Activated CD8-positive, alpha-beta memory T cell treated with anti-CD3 and anti-CD28 coated beads for 48 hours (primary cell): ENCODE data around the gene SLC9A7.
"Not testable (repeated sequence)": the region's sequence is repeated elsewhere in the genome, so short reads cannot be mapped to it uniquely, and the experiment has no call there.

Source experiments
- DNase-seq, 3 experiments: peaks; one replicate each; pipeline ENCODE4 v3.0.0-alpha.2; 2020; ENCODE audit warnings: low read depth in 2 of 3, low spot score in 2 of 3

The SLC9A7 gene

DNA sequence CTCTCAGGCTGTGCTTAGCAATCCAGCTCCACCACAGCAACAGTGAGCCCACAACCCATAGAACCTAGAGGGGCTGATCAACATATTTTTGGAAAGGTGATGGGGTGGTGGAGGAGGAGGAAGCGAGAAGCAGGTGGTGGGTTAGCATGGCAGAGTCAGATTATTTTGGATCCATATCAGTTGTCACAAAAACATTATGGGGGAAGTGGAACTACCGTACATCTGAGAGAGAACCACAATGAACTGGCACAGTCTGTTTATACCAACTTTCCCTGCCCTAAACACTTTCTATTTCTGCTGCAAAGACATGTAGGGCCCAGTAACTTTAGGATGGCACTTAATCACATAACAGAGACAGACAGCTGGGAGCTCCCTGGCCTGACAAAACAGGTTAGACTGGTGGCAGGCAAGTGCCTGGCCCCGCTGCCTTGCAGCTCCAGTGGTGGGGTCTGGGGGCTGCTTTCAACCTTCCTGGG lies 4.3 kb downstream of the SLC9A7 start:
- no peak for DNase-seq

DNA sequence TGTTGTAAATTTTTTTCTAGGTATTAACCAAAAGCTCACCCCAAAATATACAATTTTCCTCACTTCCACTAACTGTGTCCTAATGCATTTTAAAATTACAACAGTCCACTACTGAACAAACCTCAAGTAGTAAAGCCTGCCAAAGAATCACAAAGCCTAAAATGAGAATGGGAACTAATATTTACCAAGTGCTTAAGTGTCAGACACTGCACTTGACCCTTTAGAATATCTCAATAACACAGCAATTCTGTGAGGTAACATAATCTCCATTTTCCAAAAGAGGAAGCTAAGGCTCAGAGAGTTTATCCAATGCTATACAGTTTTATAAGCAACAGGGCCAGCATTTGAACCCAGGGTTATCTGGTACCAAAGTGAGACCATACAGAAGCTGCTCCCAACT lies 4.9 kb downstream of the SLC9A7 start:
- DNase-seq: no peak

DNA sequence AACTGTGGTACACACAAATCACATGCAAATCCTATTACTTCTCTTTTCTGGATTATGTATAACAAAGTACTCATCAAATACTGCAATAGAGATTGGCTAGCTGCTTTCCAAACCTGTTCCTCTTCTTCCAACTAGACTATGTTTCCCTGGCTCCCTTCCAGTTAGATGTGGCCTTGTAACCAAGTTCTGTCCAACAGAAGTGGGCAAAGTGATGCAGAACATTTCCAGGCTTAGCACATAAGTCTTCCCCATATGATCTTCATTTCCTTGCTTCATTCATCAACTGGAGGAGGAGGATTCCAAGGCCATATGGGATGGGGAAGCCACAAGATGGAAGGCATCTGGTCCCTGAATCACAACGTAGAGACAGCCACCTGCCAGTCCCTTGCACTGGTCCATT lies 8.0 kb downstream of the SLC9A7 start:
- DNase-seq: no peak

DNA sequence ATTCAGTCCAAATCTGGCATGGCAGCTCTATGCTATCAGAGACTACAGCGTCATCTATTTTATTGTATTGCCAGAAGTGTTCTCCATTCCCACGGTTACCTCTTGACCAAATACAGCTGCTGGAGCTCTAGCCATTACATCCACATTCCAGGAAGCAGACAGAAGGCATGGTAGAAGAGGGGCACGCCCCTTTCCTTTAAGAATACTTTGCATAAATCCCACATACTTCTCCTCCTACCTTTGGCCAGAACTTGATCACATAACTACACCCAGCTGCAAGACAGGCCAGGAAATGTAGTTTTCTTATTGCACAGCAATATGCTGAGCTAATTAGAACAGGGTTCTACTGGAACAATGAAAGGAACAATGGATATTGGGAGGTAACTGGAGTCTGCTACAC lies 14.9 kb downstream of the SLC9A7 start:
- DNase-seq: no peak

DNA sequence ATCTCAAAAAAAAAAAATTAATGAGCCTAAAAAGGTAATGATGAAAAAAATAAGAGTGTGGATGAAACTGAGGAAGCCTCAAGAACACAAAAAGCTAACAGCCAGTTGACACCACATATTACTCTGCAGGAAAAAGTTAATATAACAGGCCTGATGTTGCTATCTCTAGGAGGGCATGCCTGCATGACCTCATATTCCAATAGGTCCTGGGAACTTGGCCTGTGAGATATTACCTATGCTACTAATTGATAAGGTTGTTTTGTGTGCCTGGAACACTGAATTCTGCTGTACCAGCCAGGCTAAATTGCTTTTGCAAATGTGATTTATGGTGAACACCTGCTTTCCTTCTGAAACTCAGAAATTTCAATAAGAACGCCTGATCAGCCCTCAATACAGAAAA lies 15.9 kb downstream of the SLC9A7 start:
- DNase-seq: no peak

DNA sequence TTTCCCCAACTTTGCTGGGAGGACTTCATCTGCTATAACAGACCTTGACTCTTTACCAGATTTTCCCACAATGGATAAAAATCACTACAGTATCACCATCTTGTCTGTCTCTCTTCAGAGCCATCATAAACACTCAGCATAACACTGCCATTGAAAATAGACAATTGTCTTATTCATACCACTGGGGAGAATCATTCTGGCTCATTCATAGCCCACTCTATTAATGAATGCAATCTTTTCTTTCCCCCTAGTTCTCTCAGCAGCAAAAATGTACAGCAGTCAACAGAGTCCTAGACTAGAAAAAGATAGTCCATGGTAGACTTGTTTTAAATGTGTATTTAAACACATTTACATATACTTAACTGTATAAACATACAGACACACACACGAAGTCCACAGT lies 19.2 kb downstream of the SLC9A7 start:
- DNase-seq: no peak

DNA sequence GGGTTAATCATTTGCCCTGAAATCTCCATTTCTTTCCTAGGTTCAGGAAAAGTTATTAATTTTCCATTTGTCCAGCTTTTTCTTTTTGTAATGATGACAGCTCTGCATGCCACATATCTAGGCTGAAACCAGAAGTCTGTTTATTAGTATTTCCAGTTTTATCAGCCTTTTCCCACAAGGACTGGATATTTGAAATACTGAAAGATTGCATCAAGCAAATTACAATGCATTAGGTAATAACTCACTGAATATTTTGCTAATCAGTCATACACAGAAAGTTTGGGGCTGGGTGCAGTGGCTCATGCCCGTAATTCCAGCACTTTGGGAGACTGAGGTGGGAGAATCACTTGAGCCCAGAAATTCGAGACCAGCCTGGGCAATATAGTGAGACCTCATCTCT lies 21.5 kb downstream of the SLC9A7 start:
- no peak for DNase-seq

DNA sequence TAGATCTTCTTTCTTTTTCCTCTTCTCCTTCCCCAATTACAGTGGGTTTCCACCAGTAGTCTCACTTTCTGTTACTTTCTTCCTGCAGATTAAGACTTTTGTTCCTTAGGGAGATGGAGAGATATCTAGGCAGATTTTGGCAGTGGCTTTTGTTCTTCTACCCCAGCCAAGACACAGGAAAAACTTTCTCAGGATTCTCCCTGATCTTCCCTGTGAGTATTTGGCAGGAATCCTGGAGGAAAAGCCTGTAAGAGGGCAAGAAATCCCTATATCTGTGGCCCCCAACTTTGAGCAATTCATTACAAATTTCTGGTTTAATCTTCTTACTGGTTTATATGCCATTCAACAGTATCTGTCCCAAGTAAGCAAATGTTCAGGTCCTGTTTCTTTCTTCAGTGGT lies 21.9 kb downstream of the SLC9A7 start:
- no peak for DNase-seq

DNA sequence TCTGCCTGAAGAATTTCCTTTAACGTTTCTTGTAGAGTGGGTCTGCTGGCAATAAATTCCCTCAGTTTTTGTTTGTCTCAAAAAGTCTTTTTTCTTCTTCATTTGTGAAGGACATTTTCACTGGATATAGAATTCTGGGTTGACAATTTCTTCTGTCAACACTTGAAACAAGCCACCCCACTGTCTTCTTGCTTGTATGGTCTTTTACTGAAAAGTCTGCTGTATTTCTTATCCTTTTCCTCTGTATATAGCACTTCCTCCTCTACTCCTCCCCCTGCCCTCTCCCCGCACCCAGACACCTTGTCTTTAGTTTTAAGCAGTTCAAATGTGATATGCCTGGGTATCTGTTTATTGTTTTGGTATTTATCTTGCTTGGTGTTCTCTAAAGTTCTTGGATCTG lies 23.3 kb downstream of the SLC9A7 start:
- no peak for DNase-seq

DNA sequence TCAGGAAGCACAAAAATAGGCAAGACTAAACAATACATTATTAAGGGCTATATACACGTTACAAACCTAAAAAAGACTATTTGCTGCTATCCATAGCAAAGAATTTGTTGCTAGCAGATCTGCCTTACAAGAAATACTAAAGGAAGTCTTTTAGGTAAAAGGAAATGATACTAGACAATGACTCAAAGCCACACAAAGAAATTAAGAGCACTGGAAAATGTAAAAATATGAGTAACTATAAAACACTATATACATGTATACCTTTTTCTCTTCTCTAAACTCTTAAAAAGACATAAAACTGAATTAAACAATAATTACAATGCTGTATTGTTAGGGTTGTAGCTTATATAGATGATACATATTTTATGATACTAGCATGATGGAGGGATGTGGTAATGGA lies 25.7 kb downstream of the SLC9A7 start:
- DNase-seq: no peak

DNA sequence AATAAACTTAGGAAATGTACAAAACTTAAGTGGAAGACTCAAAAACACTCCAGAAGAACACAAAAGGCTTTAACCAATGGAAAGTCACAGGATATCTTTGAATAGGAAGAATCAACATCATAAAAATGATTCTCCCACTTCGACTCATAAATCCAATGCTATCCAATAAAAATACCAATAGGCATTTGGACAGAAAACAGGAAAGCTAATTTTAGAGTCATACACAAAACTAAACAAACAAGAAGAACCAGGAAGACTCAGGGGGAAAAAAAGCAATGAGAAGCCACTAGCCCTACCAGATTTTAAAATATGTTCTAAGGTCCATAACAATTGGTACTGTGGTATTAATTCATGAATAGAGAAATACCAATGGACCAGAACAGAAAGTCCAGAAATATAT lies 28.2 kb downstream of the SLC9A7 start:
- no peak for DNase-seq

DNA sequence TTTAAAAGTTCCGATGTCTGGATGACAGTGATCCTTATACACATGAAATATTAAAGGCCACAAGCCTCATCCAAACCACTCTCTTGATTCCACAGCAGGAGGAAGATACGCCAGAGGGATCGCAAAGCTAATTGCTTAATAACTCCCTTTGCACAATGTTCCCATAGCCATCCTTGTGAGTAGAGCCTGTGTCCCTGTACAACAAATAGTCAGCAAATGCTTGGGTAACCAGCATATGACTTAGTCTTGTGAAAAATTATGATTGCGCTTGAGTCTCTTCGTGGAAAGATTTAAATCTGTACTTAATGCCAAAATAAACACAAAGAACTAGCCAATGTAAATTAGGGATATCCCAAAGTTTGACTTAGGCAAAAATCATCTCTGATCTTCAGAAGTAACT lies 31.5 kb downstream of the SLC9A7 start:
- no peak for DNase-seq

DNA sequence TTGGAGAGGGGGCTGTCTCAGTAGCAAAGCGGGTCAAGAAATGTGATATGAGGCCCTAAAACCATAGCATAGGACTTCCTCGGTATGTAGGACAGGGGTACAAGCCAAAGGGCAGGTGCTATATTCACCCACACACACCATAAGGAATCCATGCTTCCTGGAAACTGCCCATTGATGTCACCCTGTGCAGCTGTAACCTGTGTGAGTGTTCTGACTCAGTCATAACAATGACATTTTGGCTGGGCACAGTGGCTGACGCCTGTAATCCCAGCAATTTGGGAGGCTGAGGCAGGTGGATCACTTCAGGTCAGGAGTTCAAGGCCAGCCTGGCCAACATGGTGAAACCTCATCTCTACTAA lies 35.4 kb downstream of the SLC9A7 start:
- DNase-seq: not testable (repeated sequence)

DNA sequence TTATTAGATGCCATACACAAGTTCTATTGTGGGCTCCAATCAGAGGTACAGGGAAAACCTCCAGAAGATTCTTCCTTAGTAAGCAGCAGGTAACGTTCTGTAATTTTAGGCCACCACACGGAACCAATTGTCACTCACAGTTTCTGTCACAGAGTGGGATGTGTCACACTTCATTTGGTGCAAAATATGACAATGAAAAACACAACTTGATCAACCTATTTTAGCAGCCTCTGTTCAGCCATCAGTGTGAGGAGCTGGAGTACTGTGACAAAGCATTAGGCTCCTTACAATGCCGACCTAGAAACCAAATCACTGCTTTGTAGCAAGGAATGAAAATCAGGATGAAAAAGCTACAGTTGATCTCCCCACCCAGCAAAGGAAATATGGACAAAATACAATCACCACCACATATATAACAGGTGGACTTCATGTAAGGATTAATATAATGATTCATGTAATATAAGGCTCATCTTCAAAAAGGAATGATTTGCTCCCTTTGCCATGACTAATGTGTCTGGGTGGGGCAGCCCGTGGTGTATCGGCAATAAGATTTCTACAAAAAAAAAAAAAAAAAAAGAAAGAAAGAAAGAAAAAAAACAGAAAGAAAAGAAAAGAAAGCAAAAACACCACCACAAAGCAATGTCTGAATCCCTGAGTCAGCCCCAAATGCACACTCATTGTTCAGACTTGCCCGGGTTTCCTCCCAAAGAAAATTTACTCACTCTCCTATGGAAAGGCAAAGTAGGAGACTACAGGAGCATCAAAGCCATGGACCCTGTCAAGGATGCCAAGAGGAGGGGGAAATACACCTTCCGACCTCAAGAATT lies 36.0 kb downstream of the SLC9A7 start:
- DNase-seq: no peak

DNA sequence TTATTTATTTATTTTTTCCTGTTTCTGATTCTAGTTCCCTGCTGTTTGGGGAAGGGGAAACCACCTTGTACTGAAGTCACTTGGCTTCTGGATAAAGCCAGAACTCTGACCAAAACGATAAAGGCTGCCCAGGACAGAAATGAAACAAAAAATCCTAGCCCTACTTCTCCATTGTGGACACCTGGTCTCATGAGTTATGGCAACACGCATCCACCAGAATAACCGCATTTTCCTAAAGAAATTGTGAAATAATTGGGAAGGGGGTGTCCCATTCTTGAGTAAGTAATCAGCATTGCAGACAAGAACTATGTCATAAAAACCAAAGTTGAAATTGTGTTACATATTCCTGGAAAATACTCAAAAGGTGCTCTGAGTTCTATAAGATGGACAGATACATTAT lies 42.1 kb downstream of the SLC9A7 start:
- no peak for DNase-seq

DNA sequence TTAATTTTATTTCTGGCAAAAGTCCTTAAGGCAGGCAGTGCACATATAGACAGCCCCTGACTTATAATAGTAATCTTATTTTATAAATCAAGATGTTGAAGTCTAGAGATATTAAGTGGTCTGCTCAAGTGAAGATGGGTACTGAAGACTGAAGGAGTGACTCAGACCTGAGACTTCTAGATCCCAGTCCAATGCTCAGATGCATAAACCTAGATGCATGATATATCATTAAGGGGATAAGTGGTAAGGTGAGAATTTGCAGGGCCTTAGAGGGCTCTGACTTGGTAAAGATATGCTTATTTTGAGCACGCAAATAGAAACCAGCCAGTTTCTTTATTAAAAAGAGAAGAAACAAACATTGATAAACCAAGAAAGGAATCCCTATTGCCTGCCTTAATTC lies 42.9 kb downstream of the SLC9A7 start:
- no peak for DNase-seq

DNA sequence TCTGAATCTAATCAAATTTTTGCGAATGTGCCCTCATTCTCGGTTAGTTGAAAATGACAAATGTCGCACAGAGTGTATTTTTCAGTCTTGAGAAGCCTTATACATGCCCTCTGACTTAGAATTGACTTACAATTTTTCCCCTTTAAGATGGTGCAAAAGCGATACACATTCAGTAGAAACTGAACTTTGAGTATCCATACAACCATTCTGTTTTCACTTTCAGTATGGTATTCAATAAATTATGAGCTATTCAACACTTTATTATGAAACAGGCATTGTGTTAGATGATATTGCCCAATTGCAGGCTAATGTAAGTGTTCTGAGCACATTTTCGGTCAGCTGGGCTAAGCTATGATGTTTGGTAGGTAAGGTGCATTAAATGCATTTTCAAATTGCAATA lies 43.4 kb downstream of the SLC9A7 start:
- no peak for DNase-seq

DNA sequence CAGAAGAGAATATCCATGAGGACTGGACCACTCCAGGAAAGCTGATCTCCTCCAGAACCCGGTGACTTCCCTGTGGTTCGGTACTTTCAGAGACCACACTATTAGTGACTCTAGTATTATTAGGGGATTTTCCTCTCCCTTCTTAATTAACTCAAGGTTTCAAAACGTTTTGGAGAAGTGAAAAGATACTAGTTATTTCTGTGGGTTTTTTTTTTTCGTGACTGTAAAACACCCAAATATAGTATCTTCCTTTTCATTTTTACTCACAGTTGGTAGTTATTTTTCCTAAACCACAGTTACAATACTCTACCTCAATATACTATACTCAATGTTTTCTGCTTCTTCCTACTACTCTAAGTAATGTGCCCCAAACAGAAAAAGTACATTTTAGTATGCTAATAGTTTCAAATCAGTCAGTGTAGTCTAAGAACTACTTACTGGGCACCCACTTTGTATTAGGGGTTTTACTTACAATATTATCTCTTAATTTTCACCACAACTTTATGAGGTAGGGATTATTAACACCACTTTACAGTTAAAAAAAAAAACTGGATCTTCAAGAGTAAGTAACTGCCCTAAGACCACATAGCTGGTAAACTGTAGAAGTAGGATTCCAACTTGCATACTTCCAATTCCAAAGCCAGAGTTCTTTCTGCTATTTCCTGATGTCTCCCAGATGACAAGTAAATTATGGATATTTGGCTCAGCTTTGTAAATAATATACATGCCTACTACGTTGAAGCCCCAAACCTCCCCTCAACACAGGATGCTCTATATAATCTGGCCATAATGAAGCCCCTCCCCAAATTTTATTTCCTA lies 45.0 kb downstream of the SLC9A7 start:
- DNase-seq: no peak

DNA sequence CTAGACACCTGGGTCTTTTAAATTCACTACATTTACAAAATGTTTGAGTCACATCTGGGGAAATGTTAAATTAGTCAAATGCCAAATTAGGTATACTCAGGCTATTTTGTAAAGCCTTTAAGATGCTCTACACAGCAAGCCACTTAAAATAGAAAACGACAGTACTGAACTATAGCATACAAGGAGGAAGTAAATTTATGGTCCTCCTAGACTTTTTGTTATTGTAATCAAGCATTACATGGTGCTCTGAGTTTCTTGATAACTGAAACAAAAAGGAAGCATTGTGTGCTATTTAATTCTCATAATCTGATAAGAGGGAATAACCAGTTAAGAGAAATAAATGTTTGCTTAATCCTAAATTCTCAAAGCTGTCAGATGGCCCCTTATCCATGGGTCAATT lies 46.2 kb downstream of the SLC9A7 start:
- no peak for DNase-seq

DNA sequence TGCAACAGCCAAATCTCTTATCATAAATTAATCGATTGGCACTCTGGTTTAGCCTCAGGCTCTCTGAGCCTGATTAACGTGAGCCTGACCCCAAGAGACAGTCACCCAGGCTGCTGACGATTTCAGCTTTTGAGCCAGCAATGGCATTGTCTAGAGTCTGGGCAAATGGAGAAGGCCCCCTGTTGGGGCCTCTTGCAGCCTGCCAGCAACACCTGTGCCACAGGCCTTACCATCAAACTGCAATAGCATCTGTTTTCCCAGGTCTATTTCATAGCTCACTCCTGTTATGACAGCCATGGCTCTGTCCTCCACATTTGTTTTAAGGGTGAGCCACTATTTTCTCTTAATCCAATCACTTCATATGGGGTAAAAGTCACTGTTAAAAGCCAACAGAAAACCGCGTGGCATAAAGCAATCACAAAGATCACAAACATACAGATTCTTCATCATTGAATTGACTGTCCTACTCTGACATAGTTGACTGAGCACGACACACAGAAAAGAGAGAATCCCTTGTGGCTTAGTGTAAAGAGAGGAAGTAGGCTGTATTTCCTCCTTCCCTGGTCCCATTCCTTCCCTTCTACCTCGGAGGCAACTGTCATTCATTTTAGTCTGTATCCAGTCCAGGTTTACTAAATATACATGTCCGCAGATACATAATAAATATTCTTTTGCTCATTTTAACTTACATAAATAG lies 47.8 kb downstream of the SLC9A7 start:
- no peak for DNase-seq

DNA sequence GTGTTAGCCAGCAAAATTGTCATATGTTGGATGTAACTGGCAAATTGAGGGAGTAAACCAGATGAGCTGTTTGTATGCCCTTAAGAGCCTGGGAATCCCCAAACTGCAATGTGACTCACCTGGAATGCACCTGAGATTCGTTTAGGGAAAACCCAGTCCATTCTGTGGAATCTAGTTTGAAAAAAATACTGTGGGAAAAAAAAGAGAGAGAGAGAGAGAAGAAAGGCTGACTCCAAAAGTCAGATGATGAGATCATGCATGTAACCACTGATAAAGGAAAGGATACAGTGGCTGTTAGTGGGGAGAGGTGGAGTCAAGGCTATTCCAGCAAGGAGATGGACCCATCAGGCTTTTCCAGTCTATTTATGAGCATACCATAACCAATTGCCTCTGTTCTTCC lies 48.5 kb downstream of the SLC9A7 start:
- no peak for DNase-seq
